Dermis blood vessel endothelial cell (primary cell): ENCODE results near the gene GRIN3B. TPM values are rescaled to one million over a fixed set of nuclear protein-coding genes. Genes with fewer than 3 reads are reported as not detected.
A peak's percentile ranks its signal among the peaks of the same experiment; 100 is the strongest.
"Not testable (repeated sequence)": the region's sequence is repeated elsewhere in the genome, so short reads cannot be mapped to it uniquely, and the experiment has no call there.

Experiments used
- DNase-seq: peaks from one replicate; pipeline ENCODE4 v3.0.0; 2010
- total RNA-seq: library from RNA; depleted of rRNA; stranded (reverse); fragments of >200 nt; gene quantifications from 2 replicates; pipeline ENCODE4 v1.2.3, GENCODE V29; 2014

GRIN3B gene
- 0.28 and 1.0 TPM in 2 replicates for total RNA-seq

GRCh38 chr19:1000095-1000494, at the start of gene GRIN3B:
Gene GRIN3B, plus strand, starts transcription at chr19:1000419. Its CDS starts 19 bp downstream, at chr19:1000438.
- peak; percentile 61 for DNase-seq

GRCh38 chr19:952049-952679, 48.1 kb upstream of the GRIN3B start:
- DNase-seq = no peak

- DNase-seq = no peak
Observed at GRCh38 chr19:952680-953444, 47.4 kb upstream of the GRIN3B start.

- no peak for DNase-seq
Observed at GRCh38 chr19:953445-954271, 46.6 kb upstream of the GRIN3B start.

GRCh38 chr19:954272-954671, 45.9 kb upstream of the GRIN3B start:
- DNase-seq = no peak

GRCh38 chr19:954672-955494, 45.3 kb upstream of the GRIN3B start:
- DNase-seq = no peak

GRCh38 chr19:955803-956765, 44.1 kb upstream of the GRIN3B start:
- no peak for DNase-seq

GRCh38 chr19:956766-957440, 43.3 kb upstream of the GRIN3B start:
- DNase-seq = no peak

- DNase-seq = not testable (repeated sequence)
Observed at GRCh38 chr19:957578-957977, 42.6 kb upstream of the GRIN3B start.

- DNase-seq = no peak
Observed at GRCh38 chr19:958967-959855, 41.0 kb upstream of the GRIN3B start.

- DNase-seq = no peak
Observed at GRCh38 chr19:960020-960419, 40.2 kb upstream of the GRIN3B start.

GRCh38 chr19:960601-960938, 39.6 kb upstream of the GRIN3B start:
- DNase-seq = no peak

- no peak for DNase-seq
Observed at GRCh38 chr19:961866-962620, 38.2 kb upstream of the GRIN3B start.

- no peak for DNase-seq
Observed at GRCh38 chr19:962683-963400, 37.4 kb upstream of the GRIN3B start.

GRCh38 chr19:963486-963951, 36.7 kb upstream of the GRIN3B start:
- no peak for DNase-seq

- DNase-seq = no peak
Observed at GRCh38 chr19:964116-964520, 36.1 kb upstream of the GRIN3B start.

GRCh38 chr19:964761-965694, 35.2 kb upstream of the GRIN3B start:
- DNase-seq = peak; percentile 43
